NCI-H187 (cell line): ENCODE measurements around the gene MED13L.

Experiments used
- DNase-seq, 2 experiments: peaks; one replicate each; lab custom pipeline; 2025; lab: John Stamatoyannopoulos, UW

MED13L gene

GRCh38 chr12:116277467-116278278, at the start of gene MED13L:
TSS of gene MED13L (minus strand) at chr12:116277693. CDS start at chr12:116277131, 562 bp downstream.
- DNase-seq = peak; percentile 69 to 94

- no peak for DNase-seq
Observed at GRCh38 chr12:116325336-116325664, 47.8 kb upstream of the MED13L start.

- no peak for DNase-seq
Observed at GRCh38 chr12:116324654-116325335, 47.3 kb upstream of the MED13L start.

GRCh38 chr12:116323406-116324386, 46.2 kb upstream of the MED13L start:
- no peak for DNase-seq

- DNase-seq = no peak
Observed at GRCh38 chr12:116321913-116322312, 44.4 kb upstream of the MED13L start.

GRCh38 chr12:116320791-116321217, 43.3 kb upstream of the MED13L start:
- DNase-seq = no peak

GRCh38 chr12:116319898-116320621, 42.6 kb upstream of the MED13L start:
- DNase-seq = no peak

GRCh38 chr12:116319233-116319897, 41.9 kb upstream of the MED13L start:
- no peak for DNase-seq

- peak in 1 of 2 experiments; percentile 11 for DNase-seq
Observed at GRCh38 chr12:116318576-116319232, 41.2 kb upstream of the MED13L start.

GRCh38 chr12:116317986-116318575, 40.6 kb upstream of the MED13L start:
- no peak for DNase-seq

- DNase-seq = no peak
Observed at GRCh38 chr12:116317139-116317538, 39.6 kb upstream of the MED13L start.

GRCh38 chr12:116314477-116314876, 37.0 kb upstream of the MED13L start:
- DNase-seq = no peak

GRCh38 chr12:116313194-116313927, 35.9 kb upstream of the MED13L start:
- DNase-seq = no peak

GRCh38 chr12:116310082-116310481, 32.6 kb upstream of the MED13L start:
- no peak for DNase-seq

- DNase-seq = no peak
Observed at GRCh38 chr12:116309343-116309742, 31.9 kb upstream of the MED13L start.

- no peak for DNase-seq
Observed at GRCh38 chr12:116308647-116309046, 31.2 kb upstream of the MED13L start.

GRCh38 chr12:116306968-116307367, 29.5 kb upstream of the MED13L start:
- no peak for DNase-seq

GRCh38 chr12:116306506-116306905, 29.0 kb upstream of the MED13L start:
- DNase-seq = no peak

- DNase-seq = no peak
Observed at GRCh38 chr12:116304621-116305020, 27.1 kb upstream of the MED13L start.
